Type B pancreatic cell (in vitro differentiated cells): Measurements from ENCODE around the gene MTG1. TPM values are rescaled to one million over a fixed set of nuclear protein-coding genes. Genes with fewer than 3 reads are reported as not detected.

Source experiments
- DNase-seq: peaks from one replicate; pipeline ENCODE4 v3.0.0; 2021; ENCODE audit warnings: mixed read lengths; ENCODE audit not compliant: unreplicated experiment; ENCODE audit errors: extremely low spot score
- H3K27ac Mint-ChIP-seq: 2 replicates; pipeline ENCODE4 v1.8.0; 2021; ENCODE audit warnings: mild to moderate bottlenecking, mixed read lengths
- H3K27me3 Mint-ChIP-seq: 2 replicates; pipeline ENCODE4 v1.8.0; 2021; ENCODE audit warnings: mixed read lengths
- H3K36me3 Mint-ChIP-seq: 2 replicates; pipeline ENCODE4 v1.8.0; 2021; ENCODE audit warnings: mixed read lengths
- H3K4me1 Mint-ChIP-seq: one replicate; pipeline ENCODE4 v1.8.0; 2021; ENCODE audit warnings: mixed read lengths; ENCODE audit not compliant: unreplicated experiment
- H3K4me3 Mint-ChIP-seq: 2 replicates; pipeline ENCODE4 v1.8.0; 2021; ENCODE audit warnings: mild to moderate bottlenecking, mixed read lengths
- H3K9me3 Mint-ChIP-seq: 2 replicates; pipeline ENCODE4 v1.8.0; 2021; ENCODE audit warnings: mixed read lengths
- CTCF ChIP-seq: fragments of 200-600 bp; sonication (generic); conservative IDR thresholded peaks from 2 replicates; pipeline ENCODE4 v1.5.0; 2021; ENCODE audit warnings: antibody characterized with exemption, mild to moderate bottlenecking
- total RNA-seq: library from RNA; stranded (reverse); gene quantifications from 2 replicates; pipeline ENCODE4 v1.2.1, GENCODE V29; 2021; ENCODE audit warnings: low replicate concordance

The MTG1 gene
- total RNA-seq, 1 donor from 2014 or later, result 89.6 TPM

GRCh38 chr10:133442191-133442966 is 48.4 kb downstream of the MTG1 start:
- peaks cover 16% of the 10 kb centered on the region for H3K9me3 Mint-ChIP-seq
- DNase-seq, result peak; percentile 60
- H3K27ac Mint-ChIP-seq, result no peak overlapping the region
- H3K4me1 Mint-ChIP-seq, result no peaks in the 10 kb centered on the region
- no peak overlapping the region for H3K4me3 Mint-ChIP-seq
- no peaks in the 10 kb centered on the region for H3K27me3 Mint-ChIP-seq
- TF ChIP-seq CTCF, result no peak
- H3K36me3 Mint-ChIP-seq, result peaks cover 4% of the 10 kb centered on the region

DNA sequence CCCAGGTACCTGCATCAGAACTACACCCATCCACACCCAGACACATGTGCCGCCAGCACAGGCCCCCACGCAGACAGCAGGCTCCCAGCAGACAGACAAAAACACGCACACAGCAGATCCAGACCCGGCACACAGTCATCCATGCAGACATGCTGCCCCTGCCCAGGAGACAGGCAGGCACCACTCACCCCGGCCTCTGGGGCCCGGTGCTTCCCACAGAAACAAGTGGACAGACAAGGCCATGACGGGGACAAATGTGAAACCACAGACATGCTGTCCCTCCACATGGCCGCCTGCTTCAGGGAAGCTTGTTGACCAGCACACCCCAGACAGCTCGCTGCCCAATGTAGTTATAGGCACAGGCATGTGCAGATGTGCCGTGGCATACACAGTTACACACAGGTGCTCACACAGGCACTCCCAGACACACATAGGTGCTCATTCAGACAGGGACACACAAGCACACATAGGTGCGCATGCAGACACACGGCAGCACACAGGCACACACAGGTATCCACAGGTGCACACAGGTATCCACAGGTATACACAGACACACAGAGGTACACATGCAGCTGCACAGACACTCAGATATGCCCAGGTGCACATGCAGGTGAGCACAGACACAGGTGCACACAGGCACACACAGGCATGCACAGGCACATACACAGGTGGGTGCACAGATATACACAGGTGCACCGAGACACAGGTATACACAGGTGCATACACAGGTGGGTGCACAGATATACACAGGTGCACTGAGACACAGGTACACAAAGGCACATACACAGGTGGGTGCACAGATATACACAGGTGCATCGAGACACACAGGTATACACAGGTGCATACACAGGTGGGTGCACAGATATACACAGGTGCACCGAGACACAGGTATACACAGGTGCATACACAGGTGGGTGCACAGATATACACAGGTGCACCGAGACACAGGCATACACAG is 49.3 kb downstream of the MTG1 start:
- peaks cover 20% of the 10 kb centered on the region for H3K9me3 Mint-ChIP-seq
- H3K4me3 Mint-ChIP-seq, result no peak overlapping the region
- H3K27ac Mint-ChIP-seq, result no peak overlapping the region
- H3K4me1 Mint-ChIP-seq, result no peaks in the 10 kb centered on the region
- DNase-seq, result peak; percentile 55
- H3K27me3 Mint-ChIP-seq, result no peaks in the 10 kb centered on the region
- peaks cover 4% of the 10 kb centered on the region for H3K36me3 Mint-ChIP-seq
- TF ChIP-seq CTCF, result no peak

DNA sequence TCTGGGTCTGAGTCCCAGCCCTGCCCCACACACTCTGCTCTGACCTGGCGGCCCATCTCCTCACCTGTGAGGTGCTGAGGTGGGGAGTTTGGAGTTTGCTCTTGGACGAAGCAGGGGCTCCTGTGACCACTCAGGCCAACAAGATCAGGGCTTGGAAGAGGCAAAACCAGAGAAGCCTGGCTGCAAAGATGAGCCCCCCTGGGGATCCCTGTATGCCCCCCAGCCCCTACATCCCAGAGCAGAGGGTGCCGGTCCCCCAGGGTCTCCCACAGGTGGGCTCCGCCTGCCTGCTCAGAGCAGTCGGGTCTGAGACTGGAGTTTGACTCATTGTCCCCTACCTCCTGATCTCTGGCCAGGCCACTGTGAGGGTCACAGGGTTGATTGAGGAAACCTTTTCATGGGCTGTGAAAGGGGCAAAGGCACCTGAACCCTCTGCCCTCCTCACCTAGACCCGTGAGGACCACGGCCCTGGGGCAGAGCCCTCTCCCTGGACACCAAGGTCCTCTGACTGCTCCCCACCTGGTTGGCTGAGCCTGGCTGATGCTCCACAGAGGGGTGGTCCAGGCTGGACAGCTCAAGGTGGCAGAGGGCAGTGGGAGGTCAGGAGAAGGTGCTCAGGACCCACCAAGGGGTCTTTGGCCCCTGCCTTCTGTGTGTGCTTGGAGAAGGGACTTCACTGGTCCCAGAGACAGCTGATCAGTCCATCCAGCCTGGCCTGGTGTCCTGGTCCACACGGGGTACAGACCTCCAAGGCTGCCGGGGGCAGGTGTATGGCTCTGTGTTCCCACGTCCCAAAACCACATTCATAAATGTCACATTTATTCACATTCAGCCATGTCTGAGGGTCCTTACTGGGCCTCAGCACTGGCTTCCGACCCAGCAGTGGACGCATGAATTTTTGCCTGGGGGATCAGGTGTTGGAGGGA is 50.6 kb downstream of the MTG1 start:
- peaks cover 4% of the 10 kb centered on the region for H3K36me3 Mint-ChIP-seq
- H3K4me1 Mint-ChIP-seq, result no peaks in the 10 kb centered on the region
- H3K27me3 Mint-ChIP-seq, result no peaks in the 10 kb centered on the region
- H3K27ac Mint-ChIP-seq, result no peak overlapping the region
- peaks cover 10% of the 10 kb centered on the region for H3K9me3 Mint-ChIP-seq
- TF ChIP-seq CTCF, result no peak
- H3K4me3 Mint-ChIP-seq, result no peak overlapping the region
- peak; percentile 45 for DNase-seq

DNA sequence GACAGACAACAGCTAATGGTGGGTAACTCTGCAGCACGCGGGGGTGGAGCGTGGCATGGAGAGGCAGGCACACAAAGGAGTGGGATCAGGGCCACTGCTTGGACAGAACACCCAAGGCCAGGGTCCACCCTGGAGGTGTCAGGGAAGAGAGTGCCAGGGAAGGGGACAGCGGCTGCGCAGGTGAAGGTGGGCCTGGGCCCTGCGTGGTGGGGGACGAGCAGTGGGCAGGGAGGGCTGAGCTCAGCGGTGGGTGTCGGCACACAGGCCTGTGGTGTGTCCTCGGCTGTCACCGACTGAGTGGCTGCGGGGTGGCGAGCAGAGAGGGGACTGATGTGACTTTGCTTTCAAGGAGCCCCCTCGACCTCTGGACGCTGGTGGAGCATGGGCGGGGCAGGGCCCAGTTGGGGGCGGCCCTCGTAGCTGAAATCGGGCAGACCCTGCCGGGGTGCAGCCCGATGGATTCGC is 51.3 kb downstream of the MTG1 start:
- TF ChIP-seq CTCF, result no peak

More for the DNA sequence above, 51.3 kb downstream of the MTG1 start:
- Mint-ChIP-seq H3K4me1 (no peaks in the 10 kb centered on the region), H3K27ac (no peak overlapping the region), H3K36me3 (peaks cover 4% of the 10 kb centered on the region), H3K9me3 (peaks cover 10% of the 10 kb centered on the region), H3K27me3 (no peaks in the 10 kb centered on the region), H3K4me3 (no peak overlapping the region)
- peak; percentile 67 for DNase-seq
